NCI-H1436 (cell line): ENCODE data around the gene ADRA2B.

Source experiments
- DNase-seq: peaks from one replicate; lab custom pipeline; 2025; lab: John Stamatoyannopoulos, UW

ADRA2B gene

DNA sequence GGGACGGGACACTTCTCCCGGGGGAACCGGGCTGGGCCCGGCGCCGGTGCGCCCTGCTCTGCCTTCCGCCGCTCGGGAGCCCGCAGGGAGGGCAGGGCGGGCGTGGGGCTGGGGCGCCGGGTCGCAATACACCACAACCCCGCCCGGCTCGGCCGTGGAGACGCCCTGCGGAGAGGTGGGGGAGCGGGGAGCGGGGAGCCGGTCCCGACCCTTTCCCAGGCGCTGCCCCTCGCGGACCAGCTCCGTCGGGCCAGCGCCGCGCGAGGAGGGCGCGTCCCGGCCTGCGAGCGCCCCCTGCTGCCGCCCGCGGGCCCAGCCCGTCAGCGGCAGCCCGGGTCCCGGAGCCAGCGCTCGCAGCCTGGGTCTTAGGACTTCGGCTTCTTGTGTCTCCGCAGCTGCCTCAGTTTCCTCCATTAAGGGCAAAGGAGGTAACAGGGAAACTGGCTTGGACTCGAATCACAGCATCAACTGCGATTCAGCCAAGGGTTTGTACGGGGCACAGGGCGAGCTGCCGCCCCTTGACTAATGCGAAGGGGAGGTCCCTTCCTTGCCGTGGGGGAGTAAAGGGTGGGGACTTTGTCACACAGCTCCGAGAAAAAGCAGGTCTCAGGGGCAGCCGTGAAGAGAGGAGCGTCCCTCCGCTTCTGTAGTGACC lies 635 bp upstream of the ADRA2B start:
- DNase-seq = peak; percentile 60

DNA sequence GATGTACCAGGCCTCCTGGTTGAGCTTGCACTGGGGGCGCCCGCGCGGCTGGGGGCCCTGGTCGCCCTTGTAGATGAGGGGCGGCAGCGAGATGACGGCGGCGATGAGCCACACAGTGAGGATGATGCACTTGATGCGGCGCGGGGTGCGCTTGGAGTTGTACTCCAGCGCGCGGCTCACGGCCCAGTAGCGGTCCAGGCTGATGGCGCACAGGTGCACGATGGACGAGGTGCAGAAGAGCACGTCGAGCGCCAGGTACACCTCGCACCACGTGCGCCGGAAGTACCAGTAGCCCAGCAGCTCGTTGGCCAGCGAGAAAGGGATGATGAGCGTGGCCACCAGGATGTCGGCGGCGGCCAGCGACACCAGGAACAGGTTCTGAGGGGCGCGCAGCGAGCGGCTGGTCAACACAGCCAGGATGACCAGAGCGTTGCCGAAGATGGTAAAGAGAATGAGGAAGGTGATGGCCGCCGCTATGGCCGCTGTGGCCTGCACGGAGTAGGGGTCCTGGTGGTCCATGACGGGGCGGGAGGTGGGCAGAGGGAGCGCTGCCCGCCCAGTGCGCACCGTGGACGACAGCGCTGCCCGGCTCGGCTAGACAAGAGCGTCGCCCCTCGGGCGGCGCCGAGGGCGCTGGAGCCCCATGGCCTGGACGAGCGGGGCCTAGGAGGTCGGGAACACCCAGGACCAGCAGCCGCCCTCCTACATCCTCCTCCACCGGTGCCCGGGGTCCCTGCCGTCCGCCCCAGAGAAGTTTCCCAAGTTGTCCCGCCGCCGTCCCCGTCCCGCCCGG lies 544 bp downstream of the ADRA2B start:
- DNase-seq = no peak

DNA sequence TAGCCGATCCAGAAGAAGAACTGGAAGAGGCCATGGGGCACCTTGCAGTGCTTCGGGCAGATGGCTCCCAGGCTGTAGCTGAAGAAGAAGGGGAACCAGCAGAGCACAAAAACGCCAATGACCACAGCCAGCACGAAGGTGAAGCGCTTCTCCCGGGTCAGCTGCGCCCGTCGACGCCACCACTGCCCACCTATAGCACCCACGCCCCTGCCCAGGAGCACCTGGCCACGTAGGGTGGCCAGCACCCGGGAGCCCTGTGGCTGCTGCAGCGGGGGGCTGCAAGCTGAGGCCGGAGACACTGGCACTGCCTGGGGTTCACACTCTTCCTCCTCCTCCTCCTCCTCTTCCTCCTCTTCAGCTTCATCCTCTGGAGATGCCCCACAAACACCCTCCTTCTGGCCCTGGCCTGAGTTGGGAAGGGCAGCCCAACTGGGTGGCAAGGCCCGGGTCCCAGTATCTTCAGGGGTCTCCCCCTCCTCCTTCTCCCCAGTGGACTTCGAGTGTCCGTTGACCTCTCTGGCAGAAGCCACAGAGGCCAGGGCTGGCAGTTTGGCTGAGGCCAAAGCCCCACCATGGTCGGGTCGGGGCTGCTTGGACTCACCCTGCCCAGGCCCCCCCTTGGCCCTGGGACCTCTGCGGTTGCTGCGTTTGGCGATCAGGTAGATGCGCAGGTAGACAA lies 1.3 kb downstream of the ADRA2B start:
- no peak for DNase-seq

DNA sequence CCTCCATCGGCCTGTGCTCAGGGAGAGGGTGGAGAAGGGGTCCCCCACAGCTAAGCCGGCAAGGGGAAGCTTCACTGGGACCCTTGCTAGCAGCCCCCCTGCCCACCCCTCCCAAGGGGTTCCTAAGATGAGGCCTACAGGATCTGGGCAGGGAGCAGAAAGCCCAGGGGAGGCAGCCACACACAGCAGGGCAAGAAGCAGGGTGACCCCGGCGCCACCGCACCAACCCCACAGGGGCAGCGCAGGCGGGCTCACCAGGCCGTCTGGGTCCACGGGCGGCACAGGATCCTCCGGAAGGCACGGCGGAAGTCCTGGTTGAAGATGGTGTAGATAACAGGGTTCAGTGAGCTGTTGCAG lies 1.8 kb downstream of the ADRA2B start:
- DNase-seq = no peak

DNA sequence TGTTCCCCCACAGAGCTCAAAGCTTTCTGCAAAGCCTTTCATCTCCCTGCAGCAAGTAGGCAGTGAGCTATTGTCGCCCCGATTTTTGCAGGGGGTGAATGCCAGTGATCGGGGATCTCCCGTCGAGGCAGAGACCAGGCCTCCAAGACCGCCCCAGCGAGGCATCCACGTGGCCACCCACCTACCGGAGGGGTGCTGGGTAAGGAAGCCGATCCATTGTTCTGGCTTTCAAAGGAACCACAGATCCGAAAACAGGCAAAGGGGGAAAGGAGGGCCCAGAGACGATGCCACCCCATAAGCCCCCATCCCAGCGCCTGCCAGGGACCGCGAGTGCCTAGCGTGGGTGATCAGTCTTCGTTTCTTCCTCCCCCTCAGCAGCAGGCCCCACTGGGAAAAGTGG lies 2.4 kb downstream of the ADRA2B start:
- no peak for DNase-seq

DNA sequence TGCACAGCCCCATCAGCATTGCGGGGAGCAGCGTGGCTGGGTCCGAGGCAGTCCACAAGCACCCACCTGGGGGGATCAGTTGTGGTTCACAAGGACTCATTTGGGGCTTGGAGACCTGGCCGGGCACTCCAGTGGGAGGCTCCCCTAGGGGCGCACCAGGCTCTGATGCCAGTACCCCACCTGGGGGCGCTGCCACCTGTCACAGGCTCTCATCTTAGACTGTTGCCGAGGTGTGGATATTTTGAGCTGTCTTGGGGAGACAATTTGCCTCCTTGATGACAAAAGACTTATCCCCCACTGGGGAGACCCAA lies 3.0 kb downstream of the ADRA2B start:
- no peak for DNase-seq

DNA sequence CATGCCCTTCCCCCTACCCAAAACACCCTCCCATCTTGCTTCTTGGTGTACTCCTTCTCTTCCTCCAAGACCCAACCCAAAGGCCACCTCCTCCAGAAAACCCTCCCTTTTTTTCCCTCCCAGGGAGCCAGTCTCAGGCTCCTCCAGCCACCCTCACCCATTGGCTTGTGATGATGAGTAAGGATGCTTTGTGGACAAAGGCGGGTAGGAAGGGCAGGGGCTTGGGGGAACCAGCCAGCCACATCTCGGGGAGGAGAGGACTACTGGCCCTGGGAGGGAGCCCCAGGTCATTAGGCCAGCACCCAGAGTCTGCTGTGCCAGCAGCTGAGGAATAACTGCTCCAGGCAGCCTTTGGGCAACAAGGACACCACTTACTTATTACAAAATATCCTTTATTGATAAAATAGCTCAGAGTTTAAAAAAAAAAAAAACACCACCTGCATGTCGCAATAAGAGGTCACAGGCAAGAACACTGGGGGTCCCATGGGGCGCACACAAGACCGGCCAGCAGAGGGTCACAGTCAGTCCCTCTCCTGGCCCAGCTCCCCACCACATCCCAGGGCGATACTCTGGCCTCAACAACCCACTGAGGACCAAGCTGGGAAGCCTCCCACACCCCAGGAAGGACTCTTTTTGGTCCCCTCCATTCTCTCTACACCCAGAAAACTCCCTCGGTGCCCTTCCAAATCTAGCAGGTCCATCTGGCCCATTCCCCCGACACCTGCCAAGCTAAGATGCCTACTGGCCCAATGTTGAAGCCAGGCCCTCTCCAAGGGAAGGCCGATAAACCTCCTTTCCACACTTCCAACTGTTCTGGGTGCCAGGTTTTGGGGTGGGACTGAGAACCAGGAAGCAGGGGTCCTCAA lies 3.6 kb downstream of the ADRA2B start:
- no peak for DNase-seq

DNA sequence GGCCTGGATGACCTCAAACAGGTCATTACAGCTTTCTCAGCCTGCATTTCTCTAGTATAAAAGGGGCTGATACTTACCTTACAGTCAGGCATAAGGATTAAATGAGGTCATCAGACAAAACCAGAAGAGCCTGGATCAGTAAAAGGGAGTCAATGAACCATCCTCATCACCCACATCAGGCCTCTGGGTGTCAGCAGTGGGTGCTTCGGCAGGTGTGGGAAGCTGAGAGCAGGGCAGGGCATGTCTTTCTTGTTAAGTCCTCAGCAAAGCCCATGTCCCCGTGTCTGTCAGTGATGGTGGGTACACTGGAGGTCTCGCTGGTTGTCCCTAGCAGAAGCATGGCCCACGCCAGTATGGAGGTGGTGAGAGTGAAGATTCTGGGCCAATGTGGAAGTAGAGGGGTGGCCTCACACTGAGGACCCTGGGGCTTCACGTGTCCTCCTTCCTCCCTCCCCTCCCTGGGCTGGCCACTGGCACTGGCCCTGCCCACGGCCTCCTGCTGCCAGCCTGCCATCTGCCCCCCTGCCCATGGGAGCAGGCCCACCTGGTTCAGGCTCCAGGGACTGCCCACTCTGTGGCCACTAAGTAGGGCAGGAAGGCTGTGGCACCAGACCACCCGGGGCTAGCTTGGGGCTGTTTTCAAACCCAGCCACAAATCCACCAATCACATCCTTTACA lies 4.4 kb downstream of the ADRA2B start:
- no peak for DNase-seq

DNA sequence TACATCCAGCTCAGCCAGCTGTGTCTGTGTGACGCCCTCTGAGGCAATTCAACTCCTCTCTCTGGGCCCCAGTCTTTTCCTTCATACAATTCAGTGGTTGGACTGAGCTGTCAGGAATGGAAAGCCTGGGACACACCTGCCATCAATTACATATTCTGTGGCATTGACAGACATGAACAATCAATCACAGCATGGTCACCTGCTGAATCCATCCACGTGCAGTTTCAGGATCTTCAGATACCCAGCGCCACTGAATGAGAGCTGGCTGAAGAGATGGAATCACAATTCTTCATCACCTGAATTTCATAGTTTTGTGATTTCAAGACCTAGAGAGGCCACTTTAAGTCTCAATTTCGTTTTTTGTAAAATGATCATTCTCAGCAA lies 5.1 kb downstream of the ADRA2B start:
- DNase-seq = no peak

DNA sequence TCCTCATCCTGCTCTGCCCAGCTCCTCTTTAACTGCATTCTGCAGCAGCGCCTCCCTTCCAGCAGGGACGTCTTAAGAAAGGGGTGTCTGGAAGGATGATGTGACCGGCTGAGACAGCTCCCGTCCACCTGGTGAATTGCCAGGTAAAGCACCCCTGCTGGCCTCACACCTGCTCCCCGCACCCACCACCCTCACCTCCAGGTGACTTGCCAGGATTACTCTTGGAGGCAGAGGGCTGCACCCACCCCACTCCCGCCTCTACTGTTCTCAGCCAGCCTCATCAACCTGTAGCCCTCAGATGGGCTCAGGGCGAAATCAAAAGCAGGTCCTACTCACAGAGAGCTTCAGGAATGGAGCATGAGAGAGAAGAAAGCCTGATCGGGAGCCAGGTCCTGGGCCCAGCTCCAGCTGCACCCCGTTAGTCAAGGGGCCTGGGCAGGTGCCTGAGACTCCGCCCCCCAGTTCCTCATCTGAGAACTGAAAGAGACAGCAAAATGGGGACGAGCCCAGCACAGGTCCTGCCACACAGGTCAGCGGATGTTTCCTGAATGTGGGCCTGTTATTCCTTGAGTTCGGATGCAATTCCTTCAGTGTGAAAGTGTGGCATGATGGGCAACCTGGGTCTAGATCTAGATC lies 5.6 kb downstream of the ADRA2B start:
- no peak for DNase-seq

DNA sequence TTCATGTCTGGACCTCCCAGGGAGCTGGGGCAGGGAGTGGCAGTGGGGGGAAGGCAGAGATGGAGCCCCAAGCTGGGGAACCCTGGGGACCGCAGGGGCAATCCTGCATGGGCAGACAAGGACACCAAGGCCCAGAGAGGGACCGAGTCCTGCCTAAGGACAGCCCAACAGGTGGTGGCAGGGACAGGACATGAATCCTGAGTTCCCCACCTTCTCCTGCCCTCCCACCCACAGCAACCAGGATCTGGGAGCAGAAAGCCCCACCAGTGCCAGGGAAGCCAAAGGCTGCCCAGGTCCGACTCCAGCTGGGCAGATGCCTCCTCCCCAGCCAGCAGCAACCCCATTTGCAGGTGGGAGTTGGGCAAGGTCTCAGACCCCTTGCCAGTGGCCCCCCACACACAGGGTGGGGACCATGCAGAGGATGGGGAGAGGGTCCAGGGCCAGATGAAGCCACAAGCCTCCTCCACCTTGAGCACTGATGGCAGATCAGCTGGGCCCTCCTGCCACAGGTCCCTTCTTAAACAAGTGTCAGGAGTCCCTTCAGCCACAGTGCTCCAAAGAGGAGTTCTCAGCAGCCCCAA lies 6.3 kb downstream of the ADRA2B start:
- no peak for DNase-seq

DNA sequence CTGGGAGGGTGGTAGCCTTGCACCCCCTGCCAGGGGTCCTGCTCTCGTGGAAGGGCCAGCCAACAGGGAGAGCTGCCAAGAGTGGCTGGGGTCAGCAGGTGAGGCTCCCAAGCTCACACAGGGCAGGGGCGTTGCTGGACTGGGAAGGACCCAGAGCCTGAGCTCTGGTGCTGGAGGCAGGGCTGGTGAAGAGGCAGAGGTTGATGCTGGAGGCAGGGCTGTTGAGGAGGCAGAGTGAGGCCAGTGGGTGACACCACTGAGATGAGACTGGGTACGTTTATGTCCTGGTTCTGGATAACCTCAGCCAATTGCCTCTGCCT lies 7.0 kb downstream of the ADRA2B start:
- DNase-seq = no peak

DNA sequence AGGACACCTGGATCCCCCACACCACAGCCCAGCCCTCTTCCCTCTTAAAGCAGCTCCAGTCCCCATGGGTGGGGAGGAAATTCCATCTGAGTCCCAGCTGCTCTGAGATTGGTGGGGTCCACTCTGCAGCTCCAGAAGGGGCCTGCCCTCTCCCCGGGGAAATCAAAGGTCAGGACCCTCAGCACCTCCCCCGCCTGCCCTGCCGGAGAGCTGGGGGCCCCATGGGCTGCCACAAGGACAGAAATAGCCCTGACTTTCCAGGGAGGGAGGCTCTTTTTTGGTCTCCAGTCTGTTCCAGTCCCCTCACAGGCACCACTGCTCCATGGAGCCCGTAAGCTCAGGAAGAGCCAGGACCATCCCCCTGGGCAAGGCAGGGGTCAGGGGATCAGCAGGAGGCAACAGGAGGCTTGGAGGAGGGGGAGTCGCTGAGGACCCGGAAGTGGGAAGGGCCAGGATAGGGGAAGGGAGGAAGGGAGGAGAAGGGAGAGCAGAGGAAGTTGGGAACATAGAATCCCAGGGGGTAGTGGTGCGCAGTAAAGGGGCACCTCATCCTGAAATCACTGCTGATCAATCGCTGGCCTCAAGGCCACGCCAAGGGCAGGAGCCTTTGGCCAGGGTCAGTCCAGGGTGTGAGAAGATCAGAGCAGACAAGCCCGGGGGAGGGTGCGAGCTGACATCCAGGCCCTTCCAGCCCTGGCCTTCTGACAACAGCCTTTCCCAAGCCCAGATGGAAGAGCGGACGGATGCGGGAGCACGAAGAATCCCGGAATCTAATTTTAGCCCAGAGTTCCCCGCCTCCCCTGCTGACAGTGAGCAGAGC lies 7.6 kb downstream of the ADRA2B start:
- DNase-seq = no peak

DNA sequence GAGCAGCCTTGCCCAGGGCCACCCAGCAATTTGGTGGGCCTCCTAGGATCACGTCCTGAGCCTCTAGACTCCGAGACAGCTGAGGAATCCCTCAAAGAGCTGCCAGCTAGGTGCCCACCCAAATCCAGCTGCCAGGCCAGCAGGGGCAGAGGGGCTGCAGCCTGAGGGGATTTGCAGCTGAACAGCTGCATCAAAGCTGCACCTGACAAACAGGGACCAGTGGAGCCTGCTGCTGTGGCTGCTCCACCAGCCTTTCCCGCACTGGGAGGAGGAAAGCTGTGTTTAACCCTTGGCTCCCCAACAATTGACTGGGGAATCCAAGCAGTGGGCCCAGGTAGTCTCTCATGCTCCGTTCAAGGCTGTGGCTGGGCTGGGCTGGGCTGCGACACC lies 8.2 kb downstream of the ADRA2B start:
- no peak for DNase-seq

DNA sequence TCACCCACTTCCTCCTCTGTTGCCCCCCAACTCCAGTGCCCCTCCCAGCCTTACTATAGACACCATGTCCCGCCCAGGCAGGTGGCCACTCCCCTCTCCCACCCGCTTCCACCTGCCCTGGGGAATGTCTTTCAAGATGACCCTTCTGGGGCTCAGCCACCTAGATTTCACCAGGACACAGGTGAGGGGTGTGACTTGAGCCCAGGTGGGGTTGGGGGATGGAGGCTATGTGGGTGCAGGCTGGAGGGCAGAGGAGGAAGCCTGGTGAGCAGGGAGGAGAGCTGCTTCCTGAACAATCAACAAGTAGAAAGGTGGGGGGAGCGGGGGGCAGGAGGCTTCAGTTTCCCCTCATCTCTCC lies 8.7 kb downstream of the ADRA2B start:
- DNase-seq = no peak

DNA sequence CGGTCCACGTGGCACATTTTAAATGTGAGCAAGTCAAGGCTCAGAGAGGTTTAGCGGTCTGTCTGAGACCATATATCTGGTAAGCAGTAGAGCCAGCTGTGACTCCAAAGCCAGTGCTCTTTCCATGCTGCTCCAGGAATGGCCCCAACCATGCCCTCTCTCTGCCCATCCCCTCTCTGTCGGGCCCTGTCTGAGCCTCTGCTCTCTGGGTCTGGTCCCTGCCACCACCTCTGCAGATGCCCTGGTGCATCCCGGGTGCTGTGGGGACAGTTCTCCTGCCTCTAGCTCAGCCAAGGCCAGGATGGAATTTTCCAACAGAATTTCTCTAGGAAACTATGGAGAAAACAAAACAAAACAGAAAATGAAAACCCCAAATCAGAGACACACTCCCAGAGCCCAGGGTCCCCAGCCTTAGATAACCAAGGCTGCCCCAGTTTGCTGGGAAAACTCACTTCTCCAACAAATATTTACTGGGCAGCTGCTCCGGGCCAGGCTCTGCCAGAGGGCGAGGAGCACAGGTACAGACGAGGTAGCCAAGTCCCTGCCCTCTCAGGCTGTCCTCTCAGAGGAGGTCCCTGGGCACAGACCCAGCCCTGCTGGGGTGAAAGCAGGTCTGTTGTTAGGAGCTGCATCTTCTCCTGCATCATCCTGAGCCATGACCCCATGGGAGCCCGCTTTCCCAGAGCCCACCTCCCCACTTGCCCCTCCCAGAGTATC lies 9.2 kb downstream of the ADRA2B start:
- DNase-seq = no peak

DNA sequence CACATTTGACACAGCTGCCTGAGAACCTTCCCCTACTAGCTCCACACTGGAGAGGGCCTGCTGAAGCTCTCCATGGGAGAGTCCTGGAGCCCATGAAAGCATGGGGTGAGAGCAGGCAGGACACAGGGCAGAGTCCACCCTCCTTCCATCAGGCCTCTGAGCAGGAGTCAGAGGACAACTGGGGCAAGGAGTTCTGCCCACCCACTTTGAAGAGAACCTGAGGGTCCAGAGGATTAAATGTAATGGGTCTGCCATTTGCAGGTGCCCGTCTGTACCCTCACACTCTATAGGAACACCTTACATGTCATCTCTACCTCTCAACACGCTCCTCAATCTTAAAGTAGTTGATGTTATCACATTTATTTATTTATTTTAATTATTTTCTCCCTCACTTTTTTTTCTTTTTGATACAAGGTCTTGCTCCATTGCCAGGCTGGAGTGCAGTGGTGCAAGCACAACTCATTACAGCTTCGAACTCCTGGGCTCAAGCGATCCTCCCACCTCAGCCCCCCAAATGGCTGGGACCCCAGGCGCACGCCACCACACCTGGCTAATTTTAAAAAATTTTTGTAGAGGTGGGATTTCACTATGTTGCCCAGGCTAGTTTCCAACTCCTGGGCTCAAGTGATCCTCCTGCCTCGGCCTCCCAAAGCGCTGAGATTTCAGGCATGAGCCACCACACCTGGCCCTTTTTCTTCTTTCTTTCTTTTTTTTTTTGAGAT lies 10.2 kb downstream of the ADRA2B start:
- no peak for DNase-seq

DNA sequence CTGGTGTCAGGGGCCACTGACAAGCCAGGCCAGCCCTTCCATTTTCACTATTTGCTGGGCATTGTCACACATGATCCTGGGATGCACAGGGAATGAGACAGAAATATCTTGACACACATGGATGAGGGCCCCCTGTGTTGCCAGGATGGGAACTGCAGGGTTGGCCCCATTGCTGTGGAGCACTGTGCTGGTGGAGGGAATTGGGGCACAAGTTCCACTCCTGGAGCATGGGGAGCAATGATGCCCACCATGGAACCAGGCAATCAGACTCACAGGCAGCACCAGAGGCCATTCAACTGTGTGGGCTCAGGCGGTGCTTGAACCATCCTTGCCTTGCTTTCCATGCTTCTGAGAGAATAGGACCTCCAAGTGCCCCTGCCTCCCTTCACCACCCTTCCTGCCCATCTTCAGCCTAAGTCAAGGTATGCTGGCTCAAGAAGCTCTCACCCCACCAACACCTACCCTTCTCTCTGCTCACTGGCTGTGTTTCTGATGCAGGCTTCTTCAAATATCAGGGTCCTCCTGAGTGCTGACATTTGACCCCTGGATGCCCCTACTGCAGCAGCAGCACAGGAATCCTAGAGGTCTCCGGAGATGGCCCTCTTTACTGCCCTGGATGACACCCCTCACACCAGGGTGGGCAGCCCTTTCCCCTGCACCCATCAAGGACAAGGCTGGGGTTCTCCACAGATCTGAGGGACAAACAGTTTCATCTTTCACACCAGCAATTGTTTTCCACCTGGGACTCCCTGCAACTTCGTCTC lies 11.0 kb downstream of the ADRA2B start:
- no peak for DNase-seq

DNA sequence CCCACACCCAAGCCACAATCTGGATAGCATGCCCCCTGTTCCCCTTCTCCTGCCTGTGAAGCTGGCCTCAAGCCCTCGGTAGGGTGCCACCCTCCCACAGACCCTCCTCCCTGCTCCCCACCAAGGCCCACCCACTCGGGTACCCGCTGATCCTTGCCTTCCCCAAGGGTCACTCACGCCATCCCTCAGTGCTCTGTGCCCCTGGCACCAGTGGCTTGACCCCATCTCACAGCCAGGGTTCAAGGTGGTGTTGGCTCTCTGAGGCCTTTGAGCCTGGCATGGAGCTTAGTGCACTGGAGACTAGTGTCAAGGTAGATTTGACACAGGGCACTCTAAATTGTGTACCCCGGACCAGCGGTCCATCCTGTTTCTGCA lies 11.9 kb downstream of the ADRA2B start:
- no peak for DNase-seq
